Measurements from ENCODE around the gene HAUS6.
"Not testable (repeated sequence)": the region's sequence is repeated elsewhere in the genome, so short reads cannot be mapped to it uniquely, and the experiment has no call there.

The HAUS6 gene

GRCh38 chr9:19117039-19117716, 14.5 kb upstream of the HAUS6 start:
- no peak for DNase-seq (ENCODE audit: low read depth in 2 of 2)

DNA sequence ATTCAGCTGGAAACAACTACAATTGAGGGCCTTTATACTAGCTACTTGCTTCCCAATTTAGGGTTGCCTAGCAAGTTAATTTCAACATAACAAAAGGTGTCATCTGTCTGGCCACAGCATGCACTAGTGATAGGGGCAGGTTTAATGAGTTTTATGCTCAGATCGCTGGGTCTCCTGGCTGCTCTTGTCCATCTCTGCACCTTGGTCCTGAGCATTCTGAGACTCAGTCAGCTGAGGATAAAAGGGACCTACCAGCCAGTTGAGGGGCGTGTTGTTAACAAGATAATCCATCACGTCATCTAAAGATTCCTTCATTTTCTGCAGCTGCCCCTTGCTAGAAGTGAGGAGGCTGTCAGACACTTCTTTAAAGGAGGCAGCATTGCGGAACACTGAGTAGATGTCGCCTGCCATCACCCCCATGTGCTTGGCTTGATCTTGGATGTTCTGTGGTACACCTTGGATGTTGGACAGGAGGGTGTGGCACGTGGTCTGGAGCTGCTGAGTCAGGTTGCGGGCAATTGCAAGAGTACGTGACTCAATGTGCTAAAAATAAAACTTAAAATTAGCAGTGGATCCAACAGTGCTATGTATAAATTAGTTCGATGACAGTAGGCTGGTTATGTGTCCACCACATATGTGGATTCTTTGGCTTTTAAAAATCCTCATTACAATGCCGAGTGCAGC, 13.5 kb upstream of the HAUS6 start:
- no peak for DNase-seq (ENCODE audit: low read depth in 2 of 2)

DNA sequence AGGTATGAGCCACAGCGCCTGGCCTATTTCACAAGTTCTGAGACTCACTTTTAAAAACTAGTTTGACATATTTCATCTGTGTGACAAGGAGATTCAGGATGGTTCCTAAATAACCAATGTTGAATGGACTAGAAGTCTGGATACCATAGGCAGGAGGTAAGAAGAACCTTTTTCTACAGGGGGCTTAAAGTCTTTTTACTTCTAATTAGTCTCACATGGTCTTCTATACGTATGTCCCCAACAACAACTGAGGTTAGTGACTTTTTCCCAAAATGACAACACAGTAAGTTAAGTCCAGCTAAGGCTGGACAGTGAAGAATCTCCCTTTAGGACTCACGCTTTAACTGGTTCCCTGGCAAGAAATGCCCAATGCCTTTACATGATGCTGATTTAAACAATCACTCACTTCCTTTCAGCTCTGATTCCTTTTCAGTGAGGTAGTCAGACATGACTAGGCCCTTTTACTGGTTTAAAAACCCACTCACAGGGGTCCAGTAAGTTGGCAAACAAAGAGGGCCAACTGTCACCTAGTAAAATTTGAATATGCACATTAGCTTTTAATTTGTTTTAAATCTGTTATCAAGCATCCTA, 12.1 kb upstream of the HAUS6 start:
- DNase-seq (ENCODE audit: low read depth in 2 of 2), result no peak

DNA sequence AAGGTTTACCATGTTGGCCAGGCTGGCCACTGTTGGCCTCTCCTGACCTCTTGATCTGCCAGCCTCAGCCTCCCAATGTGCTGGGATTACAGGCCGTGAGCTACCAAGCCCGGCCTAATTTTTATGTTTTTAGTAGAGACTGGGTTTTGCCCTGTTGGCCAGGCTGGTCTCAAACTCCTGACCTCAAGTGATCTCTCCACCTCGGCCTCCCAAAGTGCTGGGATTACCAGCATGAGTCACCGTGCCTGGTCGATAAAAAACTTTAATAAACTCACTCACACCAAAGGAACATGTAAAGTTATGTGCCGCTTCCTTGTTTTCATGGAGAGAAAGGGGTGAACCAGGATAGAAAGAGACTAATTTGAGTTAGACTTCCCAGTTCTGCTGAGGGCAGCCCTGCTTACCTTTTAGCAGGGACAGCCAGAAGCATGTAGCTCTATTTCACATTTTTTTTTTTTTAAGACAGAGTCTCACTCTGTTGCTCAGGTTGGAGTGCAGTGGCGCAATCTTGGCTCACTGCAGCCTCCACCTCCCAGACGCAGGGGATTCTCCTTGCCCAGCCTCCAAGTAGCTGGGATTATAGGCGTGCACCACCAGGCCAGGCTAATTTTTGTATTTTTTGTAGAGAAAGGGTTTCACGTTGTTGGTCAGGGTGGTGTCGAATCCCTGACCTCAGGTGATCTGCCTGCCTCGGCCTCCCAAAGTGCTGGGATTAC, 11.4 kb upstream of the HAUS6 start:
- DNase-seq (ENCODE audit: low read depth in 2 of 2), result no peak

DNA sequence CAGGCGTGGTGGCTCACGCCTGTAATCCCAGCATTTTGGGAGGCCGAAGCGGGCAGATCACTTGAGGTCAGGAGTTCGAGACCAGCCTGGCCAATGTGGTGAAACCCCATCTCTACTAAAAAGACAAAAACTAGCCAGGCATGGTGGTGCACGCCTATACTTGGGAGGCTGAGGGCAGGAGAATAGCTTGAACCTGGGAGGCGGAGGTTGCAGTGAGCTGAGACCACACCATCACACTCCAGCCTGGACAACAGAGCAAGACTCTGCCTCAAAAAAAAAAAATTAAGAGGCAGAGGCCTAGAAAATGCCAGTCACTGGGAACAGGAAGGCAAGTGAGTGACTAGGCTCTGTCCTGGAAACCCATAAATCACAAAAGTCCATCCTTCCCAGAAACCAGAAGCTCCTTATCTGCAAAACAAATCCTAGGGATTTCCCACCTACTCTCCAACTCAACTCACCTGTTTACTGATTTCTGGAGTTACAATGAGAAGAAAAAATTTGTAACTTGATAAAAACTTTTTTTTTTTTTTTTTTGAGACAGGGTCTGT, 10.4 kb upstream of the HAUS6 start:
- DNase-seq (ENCODE audit: low read depth in 2 of 2), result not testable (repeated sequence)

DNA sequence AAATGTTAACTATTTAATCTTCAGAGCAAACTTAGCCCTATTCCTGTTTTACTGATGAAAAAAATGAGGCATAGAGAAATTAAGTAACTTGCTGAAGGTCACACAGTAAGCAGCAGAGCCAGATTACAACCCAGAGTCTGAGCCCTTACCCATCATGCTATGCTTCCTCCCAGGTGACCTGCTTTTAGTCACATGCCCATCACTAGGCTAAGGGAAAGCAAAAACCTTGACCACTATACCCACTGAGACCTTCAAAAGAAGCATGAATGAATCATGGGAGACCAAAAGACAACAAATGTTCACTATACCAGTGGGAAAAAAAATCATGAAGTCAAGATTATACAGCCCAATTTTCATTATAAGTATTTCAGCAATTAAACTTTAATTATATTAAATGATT, 5.3 kb upstream of the HAUS6 start:
- DNase-seq (ENCODE audit: low read depth in 2 of 2), result no peak

DNA sequence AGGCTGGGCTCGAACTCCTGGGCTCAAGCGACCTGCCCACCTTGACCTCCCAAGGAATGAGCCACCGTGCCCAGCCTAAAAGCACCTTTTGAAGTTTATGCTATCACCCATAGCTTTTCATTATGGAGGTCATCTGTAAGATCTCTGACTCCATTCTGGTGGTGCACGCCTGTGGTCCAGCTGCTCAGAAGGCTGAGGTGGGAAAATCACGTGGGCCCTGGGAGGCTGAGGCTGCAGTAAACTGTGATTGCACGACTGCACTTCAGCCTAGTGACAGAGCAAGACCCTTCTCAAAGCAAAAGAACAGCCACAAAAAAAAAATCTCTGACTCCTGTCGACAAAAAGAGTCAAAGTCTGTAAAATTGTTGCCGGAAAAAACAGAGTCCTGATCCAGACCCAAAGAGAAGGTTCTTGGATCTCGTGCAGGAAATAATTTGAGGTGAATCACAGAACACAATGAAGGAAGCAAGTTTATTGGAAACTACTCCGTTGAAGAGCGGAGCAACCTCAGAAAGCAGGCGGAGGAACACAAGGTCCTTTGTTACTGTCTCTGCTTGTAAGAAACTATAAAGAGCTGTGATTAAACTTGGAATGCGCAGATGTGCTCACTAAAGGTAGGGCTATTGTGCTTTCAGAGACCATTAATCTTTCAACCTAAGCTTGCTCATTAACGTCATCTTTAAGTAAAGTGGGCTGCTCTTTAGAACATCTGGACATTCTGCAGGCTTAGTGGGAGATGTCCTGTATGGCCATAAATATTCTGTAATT, 2.0 kb upstream of the HAUS6 start:
- DNase-seq (ENCODE audit: low read depth in 2 of 2), result no peak

DNA sequence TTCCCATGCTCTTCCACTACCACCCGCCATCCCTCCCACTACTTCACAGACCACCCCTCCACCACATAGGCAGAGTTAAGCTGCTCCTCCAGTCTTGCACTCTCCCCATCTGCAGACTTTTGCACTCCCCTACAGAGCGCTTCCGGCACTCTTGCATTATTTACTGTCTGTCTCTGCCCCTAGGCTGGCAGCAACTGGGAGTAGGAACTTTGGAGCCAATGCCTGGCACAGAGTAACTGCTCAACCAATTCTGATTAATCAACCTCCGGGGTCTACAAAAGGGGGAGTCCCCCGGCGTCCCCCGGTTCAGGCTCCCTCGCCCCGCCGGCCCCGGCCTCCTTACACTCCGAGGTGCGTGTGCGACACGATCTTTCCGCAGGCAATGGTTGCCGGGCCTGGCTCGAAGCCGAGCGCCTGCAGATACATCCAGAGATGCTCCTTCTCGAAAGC, 498 bp downstream of the HAUS6 start:
- DNase-seq (ENCODE audit: low read depth in 2 of 2), result no peak

GRCh38 chr9:19101203-19101602, 1.5 kb downstream of the HAUS6 start:
- DNase-seq (ENCODE audit: low read depth in 2 of 2), result no peak

- not testable (repeated sequence) for DNase-seq (ENCODE audit: low read depth in 2 of 2)
These were observed 5.3 kb downstream of the HAUS6 start for GRCh38 chr9:19097431-19097830.

DNA sequence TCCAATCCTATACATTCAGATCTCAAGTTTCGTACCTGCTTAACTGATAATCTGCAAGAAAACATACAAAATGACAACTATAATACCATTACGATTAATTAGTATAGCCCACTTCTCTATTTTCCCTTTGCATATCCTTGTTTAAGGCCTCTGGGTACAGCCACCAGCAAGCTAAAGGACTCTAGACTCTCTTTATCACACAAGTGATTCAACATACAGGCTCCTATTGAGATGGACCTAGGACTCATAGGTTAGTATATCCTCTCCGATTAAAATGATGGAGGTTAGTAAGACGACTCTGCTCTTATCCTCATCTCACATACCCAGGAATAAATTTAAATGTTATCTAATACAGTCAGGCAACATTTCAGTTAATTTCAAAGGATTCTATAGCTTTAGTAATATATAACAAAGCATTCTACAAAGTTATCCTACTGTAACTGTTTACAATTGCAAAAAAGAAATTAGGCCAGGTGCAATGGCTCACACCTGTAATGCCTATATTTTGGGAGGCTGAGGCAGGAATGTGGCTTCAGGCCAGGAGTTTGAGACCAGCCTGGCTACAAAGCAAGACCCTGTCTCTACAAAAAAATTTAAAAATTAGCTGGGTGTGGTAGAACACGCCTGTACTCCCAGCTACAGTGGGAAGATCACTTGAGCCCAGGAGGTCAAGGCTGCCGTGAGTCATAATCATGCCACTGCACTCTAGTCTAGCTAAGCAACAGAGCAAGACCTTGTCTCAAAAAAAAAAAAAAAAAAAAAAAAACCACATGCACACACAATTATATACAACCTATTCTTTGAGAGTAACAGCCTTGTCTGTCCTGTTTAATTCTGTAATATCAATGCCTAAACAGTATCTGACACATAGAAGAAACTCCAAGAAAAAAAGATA, 15.4 kb downstream of the HAUS6 start:
- no peak for DNase-seq (ENCODE audit: low read depth in 2 of 2)

GRCh38 chr9:19085295-19085694, 17.4 kb downstream of the HAUS6 start:
- DNase-seq (ENCODE audit: low read depth in 2 of 2), result no peak

DNA sequence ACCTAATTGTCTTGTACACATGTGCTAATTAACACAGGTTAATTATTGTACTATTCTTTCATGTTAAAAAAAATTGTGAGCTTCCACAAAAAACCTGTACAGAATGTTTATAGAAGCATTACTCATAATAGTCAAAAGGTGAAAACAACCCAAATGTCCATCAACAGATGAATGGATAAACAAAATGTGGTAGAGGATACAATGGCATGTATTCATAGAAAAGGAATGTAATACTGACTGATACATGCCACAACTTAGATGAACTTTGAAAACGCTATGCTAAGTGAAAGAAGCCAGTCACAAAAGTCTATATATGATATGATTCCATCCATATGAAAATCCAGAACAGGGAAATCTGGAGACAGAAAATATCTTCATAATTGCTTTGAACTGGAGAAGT, 27.9 kb downstream of the HAUS6 start:
- no peak for DNase-seq (ENCODE audit: low read depth in 2 of 2)

GRCh38 chr9:19074229-19074628, 28.5 kb downstream of the HAUS6 start:
- no peak for DNase-seq (ENCODE audit: low read depth in 2 of 2)

GRCh38 chr9:19057033-19057432, 45.7 kb downstream of the HAUS6 start:
- DNase-seq (ENCODE audit: low read depth in 2 of 2), result no peak

- no peak for DNase-seq (ENCODE audit: low read depth in 2 of 2)
These were observed 51.8 kb downstream of the HAUS6 start for GRCh38 chr9:19050637-19051591.

DNA sequence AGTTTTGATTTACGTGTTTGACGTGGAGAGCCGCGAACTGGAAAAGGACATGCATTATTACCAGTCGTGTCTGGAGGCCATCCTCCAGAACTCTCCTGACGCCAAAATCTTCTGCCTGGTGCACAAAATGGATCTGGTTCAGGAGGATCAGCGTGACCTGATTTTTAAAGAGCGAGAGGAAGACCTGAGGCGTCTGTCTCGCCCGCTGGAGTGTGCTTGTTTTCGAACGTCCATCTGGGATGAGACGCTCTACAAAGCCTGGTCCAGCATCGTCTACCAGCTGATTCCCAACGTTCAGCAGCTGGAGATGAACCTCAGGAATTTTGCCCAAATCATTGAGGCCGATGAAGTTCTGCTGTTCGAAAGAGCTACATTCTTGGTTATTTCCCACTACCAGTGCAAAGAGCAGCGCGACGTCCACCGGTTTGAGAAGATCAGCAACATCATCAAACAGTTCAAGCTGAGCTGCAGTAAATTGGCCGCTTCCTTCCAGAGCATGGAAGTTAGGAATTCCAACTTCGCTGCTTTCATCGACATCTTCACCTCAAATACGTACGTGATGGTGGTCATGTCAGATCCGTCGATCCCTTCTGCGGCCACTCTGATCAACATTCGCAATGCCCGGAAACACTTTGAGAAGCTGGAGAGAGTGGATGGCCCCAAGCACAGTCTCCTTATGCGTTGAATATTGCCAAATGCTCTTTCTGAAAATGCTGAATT, 52.6 kb downstream of the HAUS6 start:
- no peak for DNase-seq (ENCODE audit: low read depth in 2 of 2)
